GM19467 (cell line): ENCODE measurements around the gene C20orf96.
"Not testable (repeated sequence)": the region's sequence is repeated elsewhere in the genome, so short reads cannot be mapped to it uniquely, and the experiment has no call there.

Source experiments
- ATAC-seq: cut with Tn5 transposase; IDR thresholded peaks from one replicate; pipeline ENCODE4 v1.9.1; 2021; ENCODE audit warnings: mild to moderate bottlenecking, moderate library complexity; ENCODE audit not compliant: unreplicated experiment

The C20orf96 gene, protein sequence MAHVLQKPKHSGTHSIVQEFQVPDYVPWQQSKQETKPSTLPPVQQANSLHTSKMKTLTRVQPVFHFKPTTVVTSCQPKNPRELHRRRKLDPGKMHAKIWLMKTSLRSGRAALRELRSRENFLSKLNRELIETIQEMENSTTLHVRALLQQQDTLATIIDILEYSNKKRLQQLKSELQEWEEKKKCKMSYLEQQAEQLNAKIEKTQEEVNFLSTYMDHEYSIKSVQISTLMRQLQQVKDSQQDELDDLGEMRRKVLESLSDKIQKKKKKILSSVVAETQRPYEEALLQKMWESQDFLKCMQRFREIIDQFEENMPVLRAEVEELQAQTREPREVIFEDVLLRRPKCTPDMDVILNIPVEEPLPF

GRCh38 chr20:290084-290831, at the start of gene C20orf96:
Gene C20orf96 (minus strand): TSS chr20:290750. CDS start chr20:290610, 140 bp downstream.
- peak; percentile 83 for ATAC-seq

DNA sequence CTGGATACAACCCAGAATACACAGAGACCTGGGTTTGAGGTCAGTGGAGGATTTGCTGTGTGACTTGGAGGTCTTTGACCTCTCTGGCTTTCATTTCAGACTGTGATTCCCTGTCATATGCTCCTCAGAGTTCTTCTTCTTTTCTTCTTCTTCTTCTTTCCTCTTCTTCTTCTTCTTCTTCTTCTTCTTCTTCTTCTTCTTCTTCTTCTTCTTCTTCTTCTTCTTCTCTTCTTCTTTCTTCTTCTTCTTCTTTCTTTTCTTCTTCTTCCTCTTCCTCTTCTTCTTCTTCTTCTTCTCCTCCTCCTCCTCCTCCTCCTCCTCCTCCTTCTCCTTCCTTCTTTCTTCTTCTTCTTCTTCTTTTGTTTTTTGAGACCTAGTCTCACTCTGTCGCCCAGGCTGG, 45.5 kb upstream of the C20orf96 start:
- ATAC-seq, result not testable (repeated sequence)

DNA sequence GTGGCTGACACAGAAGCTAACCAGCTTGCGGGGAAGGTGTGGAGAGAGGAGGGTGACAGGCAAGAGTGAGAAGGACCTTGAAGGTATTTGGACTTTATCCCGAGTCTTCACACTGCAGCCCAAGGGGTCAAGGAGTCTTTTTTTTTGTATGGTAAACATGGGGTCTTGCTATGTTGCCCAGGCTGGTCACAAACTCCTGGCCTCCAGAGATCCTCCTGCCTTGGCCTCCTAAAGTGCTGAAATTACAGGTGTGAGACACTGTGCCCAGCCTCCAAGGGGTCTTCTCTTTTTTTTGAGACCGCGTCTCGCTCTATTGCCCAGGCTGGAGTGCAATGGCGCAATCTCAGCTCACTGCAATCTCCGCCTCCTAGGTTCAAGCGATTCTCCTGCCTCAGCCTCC, 44.0 kb upstream of the C20orf96 start:
- no peak for ATAC-seq

DNA sequence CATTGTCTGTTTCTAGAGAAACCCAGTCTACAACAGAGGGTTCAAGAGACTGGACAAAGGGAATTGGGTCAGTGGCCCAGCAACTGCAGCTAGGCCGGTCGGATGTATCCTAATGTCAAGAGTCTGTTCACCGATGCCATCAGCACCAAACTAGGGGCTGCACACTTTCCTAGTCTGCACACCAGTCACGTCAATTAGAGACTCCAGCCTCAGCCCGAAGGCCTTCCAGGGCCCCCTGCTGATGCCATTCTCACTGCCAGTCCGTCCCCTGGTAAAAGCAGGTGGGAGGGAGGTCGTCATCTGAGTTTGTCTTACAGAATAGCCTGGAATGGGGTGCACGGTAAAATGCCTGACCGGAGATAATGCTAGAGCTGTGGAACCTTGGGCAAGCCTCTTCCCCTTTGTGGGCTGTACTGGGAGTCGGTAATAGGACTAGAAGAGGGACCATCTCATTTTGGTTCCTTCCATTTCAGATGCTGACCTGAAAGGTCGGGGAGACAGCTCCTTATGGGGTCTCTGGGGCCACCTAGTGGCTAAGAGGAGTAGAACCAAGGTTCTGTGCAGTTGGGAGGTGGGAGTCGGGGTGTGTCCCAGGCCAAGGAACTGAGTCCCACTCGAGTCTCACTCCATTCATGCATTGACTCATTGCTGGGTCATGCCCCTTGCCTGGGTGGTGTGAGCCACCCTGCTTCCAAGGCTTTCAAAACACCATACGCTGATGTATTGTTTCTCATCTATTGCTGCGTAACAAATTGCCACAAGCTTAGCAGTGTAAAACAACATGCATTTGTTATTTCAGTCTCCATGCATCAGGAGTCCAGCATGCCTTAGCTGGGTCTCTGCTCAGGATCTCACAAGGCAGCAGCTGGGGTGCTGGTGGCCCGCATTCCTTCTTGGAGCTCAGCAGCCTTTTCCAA, 39.9 kb upstream of the C20orf96 start:
- ATAC-seq, result no peak

DNA sequence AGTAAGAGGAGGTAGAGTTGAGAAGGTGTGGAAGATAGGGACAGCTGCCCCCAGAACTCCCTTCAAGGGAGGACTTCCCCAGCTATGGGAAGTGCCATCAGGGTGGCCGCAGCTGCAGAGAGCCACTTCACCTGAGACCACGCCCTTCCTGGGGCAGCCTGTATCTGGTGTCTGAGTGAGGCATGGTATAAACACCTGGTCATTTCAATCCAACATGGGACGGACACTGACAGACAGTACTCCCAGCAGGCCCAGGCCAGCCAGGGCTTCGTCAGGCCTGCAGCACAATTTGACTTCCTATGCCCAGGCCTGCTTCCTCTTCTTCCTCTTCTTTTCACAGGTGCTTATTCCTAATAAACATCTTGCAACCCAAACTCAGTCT, 39.3 kb upstream of the C20orf96 start:
- no peak for ATAC-seq

DNA sequence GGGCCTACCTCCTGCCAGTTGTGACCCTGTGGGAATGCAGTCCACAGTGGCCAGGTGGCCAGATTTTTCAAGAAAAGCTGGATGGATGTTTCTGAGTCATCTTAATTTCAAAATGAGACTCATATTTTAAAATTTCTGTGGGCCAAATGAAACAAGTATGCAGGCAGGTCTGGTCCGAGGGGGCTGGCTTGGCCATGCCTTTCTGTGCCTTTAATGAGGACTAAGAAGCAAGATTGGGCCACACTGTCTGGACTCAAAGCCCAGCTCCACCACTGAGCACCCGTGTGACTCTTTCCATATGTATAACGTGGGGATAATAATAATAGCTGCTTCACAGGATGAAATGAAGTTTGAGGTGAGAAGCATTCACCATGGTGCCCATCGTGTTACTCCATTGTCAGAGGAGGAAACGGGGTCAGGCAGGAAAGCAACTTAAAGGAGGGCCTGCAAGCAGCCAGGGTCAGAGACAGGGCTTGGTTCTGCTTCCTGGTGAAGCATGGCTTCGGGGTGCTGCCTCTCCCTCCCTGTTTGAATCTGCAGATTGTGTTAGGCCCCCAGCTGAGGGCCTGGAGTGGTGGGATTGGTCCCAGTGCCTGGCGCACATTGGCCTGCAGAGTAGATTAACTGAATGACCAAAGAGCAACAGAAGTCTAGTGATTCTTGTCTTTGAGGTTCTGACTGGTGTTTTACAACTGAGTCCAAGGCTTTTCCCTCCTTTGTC, 38.6 kb upstream of the C20orf96 start:
- ATAC-seq, result no peak

DNA sequence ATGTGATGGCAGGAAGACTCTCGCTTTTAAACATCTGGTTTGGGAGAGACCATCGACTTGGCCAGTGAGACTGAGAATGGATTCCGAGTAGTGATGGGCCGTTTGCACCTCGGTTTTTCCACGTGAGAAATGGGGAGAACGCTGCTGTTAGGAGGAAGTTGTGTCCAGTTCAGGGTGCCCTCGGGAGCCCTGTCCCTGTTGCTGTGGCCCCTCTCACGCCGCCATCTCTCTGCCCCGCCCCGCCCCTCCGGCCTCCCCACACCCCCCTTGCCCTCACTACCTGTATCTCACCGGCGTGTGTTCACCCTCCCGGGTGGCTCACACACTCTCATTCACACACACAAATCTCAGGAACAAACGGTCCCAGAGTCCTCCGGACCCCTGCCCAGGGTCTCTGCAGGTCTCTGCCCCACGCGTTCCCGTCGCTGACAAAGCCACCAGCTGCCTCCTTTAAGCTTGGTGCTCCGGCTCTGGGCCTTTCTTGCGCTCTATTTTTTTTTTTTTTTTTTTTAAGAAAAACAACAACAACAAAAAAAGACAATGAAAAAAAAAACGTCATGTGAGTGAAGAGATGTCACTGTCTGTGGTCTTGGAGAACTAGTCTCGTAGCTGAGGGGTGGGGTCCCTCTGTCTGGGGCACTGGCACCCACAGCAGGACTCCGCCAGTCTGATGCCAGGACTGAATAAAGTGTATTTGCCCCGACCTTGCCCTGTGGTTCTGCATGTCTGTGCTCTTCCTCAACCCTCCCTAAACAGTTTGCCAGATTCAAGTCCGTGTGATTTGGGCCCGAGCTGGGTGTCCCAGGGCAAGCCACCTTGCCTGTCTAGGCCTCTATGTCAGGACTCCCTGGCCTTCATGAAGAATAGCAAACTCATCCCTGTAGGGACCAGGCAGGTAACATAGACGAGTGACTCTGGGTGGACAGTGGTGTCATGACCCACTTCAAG, 37.8 kb upstream of the C20orf96 start:
- no peak for ATAC-seq

- no peak for ATAC-seq
Measured at GRCh38 chr20:327186-328026, 36.9 kb upstream of the C20orf96 start.

- ATAC-seq, result no peak
Measured at GRCh38 chr20:326645-327185, 36.2 kb upstream of the C20orf96 start.

- no peak for ATAC-seq
Measured at GRCh38 chr20:325889-326644, 35.5 kb upstream of the C20orf96 start.

GRCh38 chr20:325045-325888, 34.7 kb upstream of the C20orf96 start, which contains the start of gene SOX12:
Gene SOX12 (plus strand): TSS chr20:325552. CDS start chr20:325925, 373 bp downstream.
- ATAC-seq, result peak; percentile 68

DNA sequence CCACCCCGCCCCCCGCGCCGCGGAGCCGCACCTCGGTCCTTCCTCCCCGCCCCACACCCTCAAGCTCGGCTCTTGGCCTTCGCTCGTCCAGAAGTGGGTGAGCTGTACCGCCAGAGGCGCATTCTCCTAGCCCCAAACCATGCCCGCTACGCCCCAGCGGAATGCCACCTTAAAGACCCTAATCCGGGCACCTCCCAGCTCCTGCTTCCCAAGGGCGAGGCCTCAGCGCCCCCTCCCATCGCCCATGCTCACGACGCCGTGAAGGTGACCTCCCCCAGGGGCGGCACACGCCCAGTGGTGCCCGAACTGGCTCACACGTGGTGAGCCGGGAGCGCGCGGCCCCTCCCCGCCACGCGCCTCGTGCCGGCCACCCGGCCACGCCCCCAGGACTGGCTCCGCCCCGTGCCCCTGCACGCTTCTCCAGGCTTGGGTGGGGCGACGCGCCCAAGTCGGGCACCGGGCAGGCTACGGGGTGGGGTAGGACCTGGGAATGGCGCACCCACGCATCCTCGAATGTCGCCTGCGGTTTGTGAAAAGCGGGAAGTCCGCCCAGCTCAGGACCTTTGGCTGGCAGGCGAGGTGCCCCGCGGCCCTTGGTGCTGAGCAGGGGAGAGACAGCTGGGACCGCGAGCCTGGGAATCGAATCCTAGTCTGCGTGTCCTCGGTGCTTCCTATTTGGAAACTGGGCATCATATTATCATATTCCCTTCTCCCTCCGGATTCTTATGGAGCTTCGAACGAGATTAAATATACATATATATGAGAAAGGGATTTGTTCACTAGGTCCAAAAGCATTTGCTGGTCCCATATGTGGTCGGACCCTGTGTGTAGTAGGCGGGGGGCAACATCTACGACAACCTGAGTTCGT, 33.9 kb upstream of the C20orf96 start:
- peak; percentile 44 for ATAC-seq

- ATAC-seq, result no peak
Measured at GRCh38 chr20:316316-317068, 25.9 kb upstream of the C20orf96 start.

GRCh38 chr20:313948-314347, 23.4 kb upstream of the C20orf96 start:
- ATAC-seq, result no peak

DNA sequence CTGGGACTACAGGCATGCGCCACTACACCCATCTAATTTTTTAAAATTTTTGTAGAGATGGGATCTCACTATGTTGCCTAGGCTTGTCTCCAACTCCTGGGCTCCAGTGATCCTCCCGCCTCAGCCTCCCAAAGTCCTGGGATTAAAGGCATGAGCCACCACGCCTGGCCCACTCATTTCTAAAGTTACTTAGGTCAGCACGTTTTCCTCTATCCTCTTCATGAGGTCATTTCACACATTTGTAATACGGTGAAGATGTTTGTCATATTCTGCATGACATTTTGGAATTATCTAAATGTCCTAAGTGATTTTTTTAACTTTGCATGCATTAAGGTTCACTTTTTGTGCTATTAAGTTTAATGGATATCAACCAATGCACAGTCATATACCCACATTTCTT, 22.9 kb upstream of the C20orf96 start:
- no peak for ATAC-seq
